NCI-H2196 (cell line): ENCODE measurements around the gene ETHE1.
A peak's percentile ranks its signal among the peaks of the same experiment; 100 is the strongest.
"Not testable (repeated sequence)": the region's sequence is repeated elsewhere in the genome, so short reads cannot be mapped to it uniquely, and the experiment has no call there.

Source experiments
- DNase-seq: peaks from one replicate; lab custom pipeline; 2025; ENCODE audit not compliant: unreplicated experiment; lab: John Stamatoyannopoulos, UW

The ETHE1 gene

GRCh38 chr19:43552198-43552450 is 25.1 kb upstream of the ETHE1 start:
- no peak for DNase-seq

- DNase-seq: no peak
These were observed 24.6 kb upstream of the ETHE1 start for GRCh38 chr19:43551399-43552197.

GRCh38 chr19:43548706-43549105 is 21.7 kb upstream of the ETHE1 start:
- DNase-seq: no peak

GRCh38 chr19:43547926-43548325 is 20.9 kb upstream of the ETHE1 start:
- not testable (repeated sequence) for DNase-seq

- no peak for DNase-seq
These were observed 19.6 kb upstream of the ETHE1 start for GRCh38 chr19:43546581-43546980.

GRCh38 chr19:43545981-43546380 is 19.0 kb upstream of the ETHE1 start:
- no peak for DNase-seq

GRCh38 chr19:43545276-43545675 is 18.3 kb upstream of the ETHE1 start:
- no peak for DNase-seq

- no peak for DNase-seq
These were observed 17.1 kb upstream of the ETHE1 start for GRCh38 chr19:43544077-43544476.

GRCh38 chr19:43541920-43542650 is 15.1 kb upstream of the ETHE1 start:
- no peak for DNase-seq

GRCh38 chr19:43540381-43540780 is 13.4 kb upstream of the ETHE1 start:
- no peak for DNase-seq

GRCh38 chr19:43538922-43539321 is 11.9 kb upstream of the ETHE1 start:
- DNase-seq: no peak

GRCh38 chr19:43534816-43535761 is 8.1 kb upstream of the ETHE1 start:
- peak; percentile 41 for DNase-seq

GRCh38 chr19:43534305-43534815 is 7.4 kb upstream of the ETHE1 start:
- no peak for DNase-seq

GRCh38 chr19:43533546-43534304 is 6.7 kb upstream of the ETHE1 start:
- DNase-seq: peak; percentile 99

- DNase-seq: peak; percentile 97
These were observed 6.1 kb upstream of the ETHE1 start, which contains the start of gene ZNF575 for GRCh38 chr19:43532962-43533545. ZNF575 (plus strand) TSS chr19:43533188; CDS start chr19:43534423, 1,235 bp downstream.

- peak; percentile 83 for DNase-seq
These were observed 5.6 kb upstream of the ETHE1 start for GRCh38 chr19:43532571-43532961.

GRCh38 chr19:43527860-43528622 is 1.0 kb upstream of the ETHE1 start:
- DNase-seq: peak; percentile 43

GRCh38 chr19:43525836-43526771 is 897 bp downstream of the ETHE1 start:
- no peak for DNase-seq
